Memory B cell (primary cell): ENCODE measurements around the gene PKIB.

Source experiments
- ATAC-seq: fragments of 150-1000 bp; cut with Tn5 transposase; 2 replicates; pipeline ENCODE4 v1.10.0; 2021; ENCODE audit warnings: low read depth, mild to moderate bottlenecking, moderate library complexity
- DNase-seq, 2 donors: peaks; one replicate each; pipeline ENCODE4 v3.0.0; 2022; ENCODE audit warnings: low spot score in 2 of 2
- H3K27ac Mint-ChIP-seq: one replicate; pipeline ENCODE4 v1.8.0; 2022; ENCODE audit warnings: mild to moderate bottlenecking, moderate library complexity, mixed read lengths
- H3K27me3 Mint-ChIP-seq: one replicate; pipeline ENCODE4 v1.8.0; 2022; ENCODE audit warnings: mixed read lengths
- H3K36me3 Mint-ChIP-seq: one replicate; pipeline ENCODE4 v1.8.0; 2022; ENCODE audit warnings: mild to moderate bottlenecking, mixed read lengths
- H3K4me1 Mint-ChIP-seq: one replicate; pipeline ENCODE4 v1.8.0; 2022; ENCODE audit warnings: mixed read lengths
- H3K4me3 Mint-ChIP-seq: one replicate; pipeline ENCODE4 v1.8.0; 2022; ENCODE audit warnings: mild to moderate bottlenecking, moderate library complexity, mixed read lengths
- H3K9me3 Mint-ChIP-seq: one replicate; pipeline ENCODE4 v1.8.0; 2022; ENCODE audit warnings: mixed read lengths

The PKIB gene

GRCh38 chr6:122758927-122759334 lies 148.7 kb downstream of the PKIB start:
- DNase-seq (no peak), ATAC-seq (peak; percentile 95)
- peaks cover 7% of the 10 kb centered on the region for H3K4me1 Mint-ChIP-seq
- no peak overlapping the region for H3K4me3 Mint-ChIP-seq
- peaks cover 1% of the 10 kb centered on the region for H3K9me3 Mint-ChIP-seq
- H3K27me3 Mint-ChIP-seq = no peaks in the 10 kb centered on the region
- no peak overlapping the region for H3K27ac Mint-ChIP-seq
- no peaks in the 10 kb centered on the region for H3K36me3 Mint-ChIP-seq

DNA sequence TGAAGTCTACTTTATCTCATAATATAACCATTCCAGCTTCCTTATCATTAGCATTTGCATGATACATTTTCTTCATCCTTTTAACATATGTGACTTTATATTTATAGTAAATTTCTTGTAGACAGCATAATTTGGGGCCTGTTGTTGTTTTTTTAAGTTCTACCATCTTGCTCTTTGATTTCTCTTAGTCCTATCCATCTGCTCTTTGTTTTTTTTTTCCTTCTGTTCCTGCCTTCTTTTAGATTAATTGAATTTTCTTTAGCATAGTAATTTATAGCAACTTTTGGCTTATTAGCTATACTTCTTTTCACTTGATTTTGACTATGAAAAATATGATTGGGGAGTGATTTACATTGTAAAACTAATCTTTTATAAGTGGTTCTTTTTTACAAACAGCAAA lies 150.1 kb downstream of the PKIB start:
- no peak for DNase-seq
- H3K4me1 Mint-ChIP-seq = peaks cover 5% of the 10 kb centered on the region
- ATAC-seq = no peak
- H3K27ac Mint-ChIP-seq = no peak overlapping the region
- no peak overlapping the region for H3K4me3 Mint-ChIP-seq
- H3K27me3 Mint-ChIP-seq = no peaks in the 10 kb centered on the region
- no peaks in the 10 kb centered on the region for H3K36me3 Mint-ChIP-seq
- peaks cover 1% of the 10 kb centered on the region for H3K9me3 Mint-ChIP-seq

DNA sequence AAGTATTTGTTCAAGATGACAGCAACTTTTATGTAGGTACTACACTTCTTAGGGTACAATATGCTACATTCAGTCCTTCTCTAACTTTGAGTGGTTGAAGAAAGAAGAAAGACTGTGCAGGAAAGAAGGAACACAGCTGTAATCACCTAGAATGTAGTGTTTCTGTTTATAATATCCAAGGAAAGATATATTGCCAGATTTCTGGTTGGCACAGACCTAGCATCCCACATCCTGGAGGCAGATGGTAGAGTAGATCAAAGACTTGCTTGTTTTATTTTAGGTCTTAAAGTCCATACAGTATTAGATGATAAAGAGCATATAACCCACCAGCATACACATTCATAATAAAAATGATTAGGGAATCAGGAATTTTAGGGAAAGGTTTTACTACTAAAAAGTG lies 156.1 kb downstream of the PKIB start:
- DNase-seq (no peak), ATAC-seq (no peak)
- no peaks in the 10 kb centered on the region for H3K36me3 Mint-ChIP-seq
- no peak overlapping the region for H3K27ac Mint-ChIP-seq
- H3K4me3 Mint-ChIP-seq = no peak overlapping the region
- H3K9me3 Mint-ChIP-seq = peaks cover 1% of the 10 kb centered on the region
- H3K4me1 Mint-ChIP-seq = no peaks in the 10 kb centered on the region
- peaks cover 4% of the 10 kb centered on the region for H3K27me3 Mint-ChIP-seq

DNA sequence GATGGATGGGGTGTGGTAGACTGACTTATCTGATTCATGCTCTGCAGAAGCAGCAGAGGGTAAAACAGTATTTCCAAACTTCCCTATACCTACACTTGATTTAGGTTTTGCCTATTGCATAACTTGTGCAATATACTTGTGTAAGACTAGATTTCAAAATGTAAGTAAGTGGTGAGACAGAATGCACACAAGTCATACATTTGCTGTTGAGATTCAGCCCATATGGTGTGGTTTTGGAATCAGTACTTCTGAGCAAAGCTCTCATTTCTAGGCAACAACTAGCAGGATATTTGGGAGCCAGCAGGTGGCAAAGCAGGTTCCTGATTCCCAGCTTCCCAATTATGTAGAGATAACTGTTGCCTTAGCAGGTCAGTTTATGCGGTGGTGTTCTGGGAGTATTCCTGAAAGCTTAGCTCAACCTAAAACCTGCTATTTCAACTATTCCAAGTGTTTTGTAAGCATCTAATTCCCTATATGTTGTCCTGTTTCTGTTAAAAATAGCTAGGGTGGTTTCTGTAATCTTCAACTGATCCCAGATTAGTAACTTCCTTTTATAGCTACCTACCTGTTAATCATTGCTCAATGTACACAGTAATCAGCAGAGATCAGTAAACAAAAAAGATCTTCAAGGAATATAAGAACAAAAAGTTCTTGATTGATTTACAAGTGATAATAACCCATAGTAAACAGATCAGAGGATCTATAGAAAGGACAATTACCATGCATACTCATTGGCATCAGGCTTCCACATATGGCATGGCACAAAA lies 160.8 kb downstream of the PKIB start:
- DNase-seq (no peak), ATAC-seq (no peak)
- Mint-ChIP-seq H3K4me3 (no peak overlapping the region), H3K4me1 (no peaks in the 10 kb centered on the region), H3K9me3 (peaks cover 3% of the 10 kb centered on the region), H3K27ac (no peak overlapping the region), H3K27me3 (peaks cover 3% of the 10 kb centered on the region), H3K36me3 (no peaks in the 10 kb centered on the region)

DNA sequence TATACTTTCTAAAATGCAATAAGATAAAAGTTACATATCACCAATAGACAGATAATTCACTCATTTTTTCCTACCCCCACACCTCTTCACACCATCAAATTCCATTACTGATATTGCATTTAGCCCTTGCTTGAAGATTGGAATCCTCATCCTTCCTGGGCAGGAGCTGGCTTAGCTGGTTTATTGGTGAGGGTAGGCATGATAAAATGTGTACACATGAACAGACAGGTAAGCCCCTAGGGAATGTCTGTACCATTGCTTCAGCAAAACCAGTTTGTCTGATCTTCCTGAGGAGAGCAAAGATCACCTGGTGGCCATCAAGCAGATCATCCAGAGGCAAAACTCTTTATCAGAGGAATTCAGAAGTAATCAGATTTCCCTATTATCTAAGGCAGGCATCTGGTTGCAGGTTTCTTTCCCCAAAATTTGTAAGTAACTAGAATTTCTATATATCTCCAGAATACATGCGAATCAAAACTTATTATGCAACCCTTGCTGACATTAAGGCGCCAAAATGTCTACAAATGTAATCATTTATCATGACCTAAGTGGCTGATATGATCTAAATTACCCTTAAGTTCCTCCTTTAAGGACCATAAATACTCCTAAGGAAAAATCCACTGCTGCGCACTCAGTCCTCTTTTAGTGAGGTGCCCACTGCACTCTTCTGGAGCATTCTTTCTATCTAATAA lies 162.7 kb downstream of the PKIB start:
- Mint-ChIP-seq H3K27me3 (no peaks in the 10 kb centered on the region), H3K36me3 (no peaks in the 10 kb centered on the region), H3K4me1 (no peaks in the 10 kb centered on the region), H3K4me3 (no peak overlapping the region), H3K27ac (no peak overlapping the region), H3K9me3 (peaks cover 6% of the 10 kb centered on the region)
- no peak for ATAC-seq
- DNase-seq = no peak
